H1 (cell line): ENCODE measurements around the gene SLC26A11. TPM values are rescaled to one million over a fixed set of nuclear protein-coding genes. Genes with fewer than 3 reads are reported as not detected.
A peak's percentile ranks its signal among the peaks of the same experiment; 100 is the strongest.

Experiments used
- CTCF ChIA-PET: fragments of 300-600 bp; sonication (Branson Sonifier 250); formaldehyde crosslinking; loops from one replicate; lab custom pipeline; 2021; ENCODE audit not compliant: partially characterized antibody; lab: Charles Lee
- POLR2A ChIA-PET: fragments of 300-600 bp; sonication (Branson Sonifier 250); formaldehyde crosslinking; loops from one replicate; lab custom pipeline; 2021; ENCODE audit warnings: inconsistent platforms; ENCODE audit not compliant: partially characterized antibody; lab: Charles Lee
- DNase-seq, 2 experiments: peaks; one replicate each; pipeline versions ENCODE4 v3.0.0 to v3.0.0-alpha.2; 2010 to 2022; ENCODE audit warnings: low spot score in 2 of 2, low read depth in 1 of 2, mixed read lengths in 1 of 2
- FAIRE-seq: peaks from 2 replicates; lab custom pipeline; 2011; peaks lifted over from hg19 to GRCh38; lab: Jason Lieb, UNC
- H2AFZ ChIP-seq: 2 replicates; pipeline ENCODE4 v1.8.1; 2012; ENCODE audit warnings: low read length, inconsistent platforms
- H2AK5ac ChIP-seq: 2 replicates; pipeline ENCODE4 v1.6.1; 2013; ENCODE audit warnings: low read depth, low read length
- H2BK120ac ChIP-seq: replicated peaks from 2 replicates; pipeline ENCODE3; 2013; ENCODE audit warnings: low read depth, low read length, inconsistent platforms
- H2BK12ac ChIP-seq: 2 replicates; pipeline ENCODE4 v1.6.1; 2013; ENCODE audit warnings: low read depth, low read length
- H2BK15ac ChIP-seq: 2 replicates; pipeline ENCODE4 v1.6.1; 2013; ENCODE audit warnings: low read length
- H2BK20ac ChIP-seq: 2 replicates; pipeline ENCODE4 v1.6.1; 2013; ENCODE audit warnings: low read length
- H2BK5ac ChIP-seq: 2 replicates; pipeline ENCODE4 v1.6.1; 2013; ENCODE audit warnings: low read depth, low read length
- H3K14ac ChIP-seq: 2 replicates; pipeline ENCODE4 v1.6.1; 2013; ENCODE audit warnings: inconsistent platforms; ENCODE audit not compliant: insufficient read length
- H3K18ac ChIP-seq: 2 replicates; pipeline ENCODE4 v1.6.1; 2013; ENCODE audit warnings: low read length; ENCODE audit errors: extremely low read depth
- H3K23ac ChIP-seq: 2 replicates; pipeline ENCODE4 v1.6.1; 2013; ENCODE audit warnings: inconsistent platforms; ENCODE audit not compliant: insufficient read length
- H3K23me2 ChIP-seq: 2 replicates; pipeline ENCODE4 v1.6.1; 2013; ENCODE audit warnings: low read depth, low read length
- H3K27ac ChIP-seq: 2 replicates; pipeline ENCODE4 v1.6.1; 2011; ENCODE audit warnings: low read depth, low read length, inconsistent platforms
- H3K27me3 ChIP-seq, 4 experiments: replicated peaks in 1 of 4; 1 replicate in 1 of 4; 2 replicates in 3 of 4; pipeline versions ENCODE4 v1.6.1 to v1.8.1; 2011 to 2013; ENCODE audit warnings: low read length in 3 of 4, mild to moderate bottlenecking in 3 of 4, inconsistent platforms in 2 of 4, mixed read lengths in 2 of 4, moderate library complexity in 1 of 4; ENCODE audit not compliant: control insufficient read depth in 3 of 4, insufficient read depth in 3 of 4; ENCODE audit errors: extremely low read depth in 1 of 4
- H3K36me3 ChIP-seq, 4 experiments: 2 replicates each; pipeline versions ENCODE4 v1.6.1 to v1.8.1; 2011 to 2013; ENCODE audit warnings: mild to moderate bottlenecking in 4 of 4, low read length in 3 of 4, moderate library complexity in 2 of 4, control low read depth in 1 of 4, inconsistent platforms in 1 of 4; ENCODE audit not compliant: insufficient read depth in 4 of 4, control insufficient read depth in 2 of 4
- H3K4ac ChIP-seq: replicated peaks from 2 replicates; pipeline ENCODE3; 2013; ENCODE audit warnings: low read length, low read depth, mixed read lengths, inconsistent platforms; ENCODE audit not compliant: insufficient read length
- H3K4me1 ChIP-seq, 4 experiments: replicated peaks in 1 of 4; 1 replicate in 1 of 4; 2 replicates in 3 of 4; pipeline versions ENCODE4 v1.6.1 to v1.8.1; 2011 to 2013; ENCODE audit warnings: low read length in 3 of 4, inconsistent platforms in 2 of 4, mixed read lengths in 1 of 4; ENCODE audit not compliant: insufficient read depth in 4 of 4, control insufficient read depth in 3 of 4
- H3K4me2 ChIP-seq, 2 experiments: 2 replicates each; pipeline versions ENCODE4 v1.6.1 to v1.8.1; 2011 to 2013; ENCODE audit warnings: low read depth in 2 of 2, low read length in 2 of 2, control low read depth in 1 of 2, inconsistent platforms in 1 of 2, mild to moderate bottlenecking in 1 of 2; ENCODE audit not compliant: insufficient read depth in 1 of 2
- H3K4me3 ChIP-seq, 4 experiments: fragments of 200-600, 300-600 bp in 1 of 4; sonication (generic), shearing (Covaris generic), sonication (Bioruptor Twin) in 1 of 4; 2 replicates each; pipeline versions ENCODE4 v1.5.1 to v1.8.1; 2011 to 2016; ENCODE audit warnings: low read length in 4 of 4, low read depth in 3 of 4, control low read depth in 2 of 4, inconsistent platforms in 2 of 4, mild to moderate bottlenecking in 2 of 4, mixed read lengths in 1 of 4, moderate library complexity in 1 of 4; ENCODE audit not compliant: insufficient read depth in 2 of 4; ENCODE audit errors: extremely low read depth in 1 of 4
- H3K56ac ChIP-seq: replicated peaks from 2 replicates; pipeline ENCODE3; 2013; ENCODE audit warnings: low read depth, mild to moderate bottlenecking, mixed read lengths, low read length, inconsistent platforms; ENCODE audit not compliant: insufficient read length
- H3K79me1 ChIP-seq: 2 replicates; pipeline ENCODE4 v1.6.1; 2013; ENCODE audit warnings: low read depth, low read length, control low read depth
- H3K79me2 ChIP-seq, 2 experiments: 2 replicates each; pipeline versions ENCODE4 v1.6.1 to v1.8.1; 2012 to 2013; ENCODE audit warnings: low read length in 2 of 2, mild to moderate bottlenecking in 2 of 2, inconsistent platforms in 1 of 2; ENCODE audit not compliant: insufficient read depth in 2 of 2, control insufficient read depth in 1 of 2
- H3K9ac ChIP-seq, 4 experiments: replicated peaks in 1 of 4; 1 replicate in 1 of 4; 2 replicates in 3 of 4; pipeline versions ENCODE4 v1.6.1 to v1.8.1; 2011 to 2013; ENCODE audit warnings: low read depth in 3 of 4, low read length in 3 of 4, control low read depth in 2 of 4, mild to moderate bottlenecking in 2 of 4, moderate library complexity in 2 of 4, inconsistent platforms in 1 of 4; ENCODE audit errors: extremely low read depth in 1 of 4
- H3K9me3 ChIP-seq, 2 experiments: 2 replicates each; pipeline versions ENCODE4 v1.6.1 to v1.8.1; 2012 to 2013; ENCODE audit warnings: mild to moderate bottlenecking in 2 of 2, moderate library complexity in 2 of 2, control low read depth in 1 of 2, inconsistent platforms in 1 of 2, low read depth in 1 of 2, low read length in 1 of 2, mixed read lengths in 1 of 2; ENCODE audit not compliant: insufficient read depth in 2 of 2
- H4K20me1 ChIP-seq, 2 experiments: replicated peaks in 1 of 2; 2 replicates each; pipeline versions ENCODE3 to v1.8.1; 2011 to 2013; ENCODE audit warnings: inconsistent platforms in 2 of 2, low read length in 2 of 2, mild to moderate bottlenecking in 1 of 2; ENCODE audit not compliant: insufficient read depth in 2 of 2, control insufficient read depth in 1 of 2
- H4K5ac ChIP-seq: 2 replicates; pipeline ENCODE4 v1.6.1; 2013; ENCODE audit warnings: low read length, low read depth, mixed read lengths, inconsistent platforms; ENCODE audit not compliant: insufficient read length
- H4K8ac ChIP-seq: 2 replicates; pipeline ENCODE4 v1.8.0; 2013; ENCODE audit warnings: mild to moderate bottlenecking, moderate library complexity, low read length, inconsistent platforms; ENCODE audit not compliant: insufficient read depth; ENCODE audit errors: extremely low read depth
- H4K91ac ChIP-seq: replicated peaks from 2 replicates; pipeline ENCODE3; 2013; ENCODE audit warnings: low read length, mixed read lengths, inconsistent platforms; ENCODE audit not compliant: insufficient read length
- ATF2 ChIP-seq: IDR thresholded peaks from 2 replicates; pipeline ENCODE4 v1.6.1; 2012; ENCODE audit warnings: low read length, inconsistent platforms
- BCL11A ChIP-seq, 2 experiments: IDR thresholded peaks; one replicate each; pipeline ENCODE4 v1.6.1; 2011; ENCODE audit warnings: low read depth in 2 of 2, low read length in 2 of 2, mild to moderate bottlenecking in 2 of 2
- CHD1 ChIP-seq: IDR thresholded peaks from 2 replicates; pipeline ENCODE4 v1.6.1; 2012; ENCODE audit warnings: low read depth, low read length, improper control_type of control experiment
- CHD2 ChIP-seq: IDR thresholded peaks from 2 replicates; pipeline ENCODE4 v1.6.1; 2012; ENCODE audit warnings: low read length, improper control_type of control experiment
- HDAC2 ChIP-seq, 2 experiments: fragments of 300-600 bp in 1 of 2; sonication (generic) in 1 of 2; IDR thresholded peaks; 2 replicates each; pipeline ENCODE4 v1.6.1; 2011 to 2012; ENCODE audit warnings: low read depth in 2 of 2, low read length in 2 of 2, mild to moderate bottlenecking in 2 of 2, moderate library complexity in 2 of 2, borderline replicate concordance in 1 of 2, inconsistent platforms in 1 of 2
- POU5F1 ChIP-seq: IDR thresholded peaks from 2 replicates; pipeline ENCODE4 v1.6.1; 2011; ENCODE audit warnings: low read depth, mild to moderate bottlenecking, low read length, moderate library complexity
- RBBP5 ChIP-seq: IDR thresholded peaks from 2 replicates; pipeline ENCODE4 v1.7.1; 2012; ENCODE audit warnings: low read depth, mild to moderate bottlenecking, inconsistent platforms, low read length, moderate library complexity, borderline replicate concordance
- SIRT6 ChIP-seq: IDR thresholded peaks from one replicate; pipeline ENCODE4 v1.7.1; 2012; ENCODE audit warnings: low read length, inconsistent platforms
- SP1 ChIP-seq: IDR thresholded peaks from 2 replicates; pipeline ENCODE4 v1.6.1; 2011; ENCODE audit warnings: low read depth, low read length
- SP2 ChIP-seq: IDR thresholded peaks from 2 replicates; pipeline ENCODE4 v1.6.1; 2012; ENCODE audit warnings: mild to moderate bottlenecking, low read length, inconsistent platforms
- TBP ChIP-seq: IDR thresholded peaks from 2 replicates; pipeline ENCODE4 v1.6.1; 2011; ENCODE audit warnings: low read depth, low read length, improper control_type of control experiment
- YY1 ChIP-seq: IDR thresholded peaks from 2 replicates; pipeline ENCODE4 v1.6.1; 2011; ENCODE audit warnings: low read depth, mild to moderate bottlenecking, low read length
- WGBS, 2 experiments: shearing (Covaris generic) in 1 of 2; methylation state at CpG; one replicate each; pipeline versions ENCODE4 v1.1.6 to v1.1.7; 2013 to 2015; ENCODE audit warnings: low lambda C conversion rate in 2 of 2, mixed read lengths in 2 of 2, inconsistent platforms in 1 of 2, low coverage in 1 of 2, missing lambda C conversion rate in 1 of 2; ENCODE audit not compliant: insufficient replicate concordance in 2 of 2, insufficient coverage in 1 of 2, insufficient read length in 1 of 2; ENCODE audit errors: extremely low coverage in 1 of 2, missing lambda C conversion rate in 1 of 2; 5-methylcytosine and 5-hydroxymethylcytosine counted together
- polyA plus RNA-seq, 7 experiments: library from polyadenylated mRNA; depleted of rRNA in 3 of 7; stranded (reverse) in 5 of 7; unstranded in 2 of 7; fragments of >200 nt in 5 of 7; fragments of 200-250 nt in 2 of 7; gene quantifications; 1 replicate in 5 of 7; 2 replicates in 1 of 7; 4 replicates in 1 of 7; pipeline versions ENCODE4 v1.2.1 to v1.2.3, GENCODE V29; 2011 to 2013; ENCODE audit warnings: missing spikeins in 2 of 7, mixed read lengths in 2 of 7
- total RNA-seq: library from RNA; stranded (reverse); fragmentation: NEBNext Ultra II Directional; extraction: Animal tissue kit (Norgen Biotek cat#: 25700); gene quantifications from 2 replicates; pipeline ENCODE4 v1.2.1, GENCODE V29; 2021

Gene SLC26A11
- total and polyA plus RNA-seq, 2 of the 8 experiments (the other 6 are each of a cell fraction or from before 2014, with no cell fraction given): 15.5 to 25.9 TPM

GRCh38 chr17:80270836-80271235 lies 50.6 kb downstream of the SLC26A11 start:
- Histone ChIP-seq H2BK15ac (no peak overlapping the region), H2BK120ac (peak overlapping the region; percentile 3), H3K56ac (no peak overlapping the region), H3K36me3 (peaks cover 0 to 9% (median 1%) of the 10 kb centered on the region in 4 experiments; a peak in 3 of 8 replicates), H2AK5ac (peak overlapping the region; percentile 57; the same call in 1 of the 2 replicates), H3K4me1 (peaks cover 7 to 14% (median 8%) of the 10 kb centered on the region in 4 experiments), H3K23ac (no peak overlapping the region), H3K79me1 (peaks cover 4% of the 10 kb centered on the region; the same call in 1 of the 2 replicates), H3K79me2 (no peaks in the 10 kb centered on the region), H3K9me3 (no peaks in the 10 kb centered on the region), H3K9ac (no peak overlapping the region), H3K14ac (no peak overlapping the region), H3K27me3 (no peaks in the 10 kb centered on the region), H2BK12ac (no peak overlapping the region), H4K8ac (no peak overlapping the region), H4K91ac (peak overlapping the region; percentile 45), H4K5ac (peak overlapping the region; percentile 39), H3K27ac (no peak overlapping the region), H2AFZ (no peak overlapping the region), H3K23me2 (peaks cover 9% of the 10 kb centered on the region; the same call in 1 of the 2 replicates), H3K4ac (no peak overlapping the region), H3K18ac (peak overlapping the region; percentile 89), H4K20me1 (peaks cover 0 to 8% of the 10 kb centered on the region in 2 experiments), H2BK20ac (no peak overlapping the region), H3K4me2 (peak overlapping the region; percentile 54 to 56), H2BK5ac (0 out of 2 replicates have a peak overlapping the region, but pooled peaks have one; percentile 54), H3K4me3 (peak overlapping the region in 1 of 4 experiments; percentile 33; a peak in 1 of 8 replicates)
- CTCF ChIA-PET: interaction anchor here (0.7 to 4.8 kb wide), 10 partner anchors 9 to 169 kb away, joined by 3 to 18 read pairs (median 4); partner anchors contain the start of gene GAA
- DNase-seq (peak; percentile 34 to 90), FAIRE-seq (peak; percentile 82)
- 50% methylated on average over 4 of the region's 4 CpGs; no CpG with 5 or more reads in 1 of the 2 experiments for WGBS, 2 experiments
- POLR2A ChIA-PET: interaction anchor here (1.2 to 7.5 kb wide), 13 partner anchors 8 to 125 kb away, joined by 3 to 63 read pairs (median 5); partner anchors contain the start of gene RNF213
- TF ChIP-seq HDAC2 (IDR thresholded peaks at IDR 0.05; ENCODE audit: borderline replicate concordance in 1 of 2, low read depth in 2 of 2, low read length in 2 of 2): no peak
- no peak for TF ChIP-seq CHD1
- TF ChIP-seq ATF2: no peak
- no peak for TF ChIP-seq BCL11A (IDR thresholded peaks at IDR 0.05; ENCODE audit: low read depth in 2 of 2, low read length in 2 of 2)
- peak; percentile 89 for TF ChIP-seq SP2
- TF ChIP-seq YY1: no peak
- TF ChIP-seq SP1: peak; percentile 98
- no peak for TF ChIP-seq SIRT6
- no peak for TF ChIP-seq RBBP5
- TF ChIP-seq TBP: no peak
- no peak for TF ChIP-seq POU5F1
- TF ChIP-seq CHD2: peak; percentile 90
